NCI-H345 (cell line): ENCODE measurements around the gene COL27A1.
A peak's percentile ranks its signal among the peaks of the same experiment; 100 is the strongest.

Experiments
- DNase-seq: peaks from one replicate; lab custom pipeline; 2025; lab: John Stamatoyannopoulos, UW

Gene COL27A1

DNA sequence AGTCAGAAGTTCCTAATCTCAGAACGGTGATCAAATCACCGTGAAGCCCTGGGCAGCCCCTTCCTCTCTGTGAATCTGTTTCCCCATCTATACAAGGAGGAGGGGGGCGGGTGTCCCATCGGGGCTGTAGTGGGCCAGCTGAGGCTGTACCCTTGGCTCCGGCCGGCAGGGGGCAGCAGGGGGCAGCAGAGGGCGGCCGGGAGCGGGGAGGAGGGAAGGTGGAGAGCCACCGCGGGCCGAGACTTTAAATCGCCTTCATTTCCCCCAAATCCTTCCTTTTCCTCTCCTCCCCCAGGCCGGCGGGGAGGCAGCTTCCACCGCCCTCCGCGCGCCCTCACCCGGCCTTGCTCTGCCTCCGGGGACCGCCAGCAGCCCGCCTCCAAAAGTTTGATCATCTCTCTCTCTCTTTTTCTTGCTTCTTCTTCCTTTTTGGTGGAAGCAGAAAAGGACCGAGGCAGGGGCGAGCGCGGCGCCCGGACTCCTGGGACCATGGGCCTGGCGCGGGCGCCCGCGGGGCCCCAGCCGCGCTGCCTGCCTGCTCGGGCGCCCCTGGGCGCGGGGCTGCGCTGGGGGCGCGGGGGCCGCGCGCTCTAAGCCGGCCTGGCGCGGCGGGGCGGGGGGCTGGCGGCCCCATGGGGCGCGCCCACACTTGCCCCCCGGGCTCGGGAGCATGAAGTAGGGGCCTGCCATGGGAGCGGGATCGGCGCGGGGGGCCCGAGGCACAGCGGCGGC is at the start of gene COL27A1:
Gene COL27A1 (plus strand): TSS at position 275 of the 732 bp plus-strand sequence. CDS start 414 bp downstream, at position 689.
- peak; percentile 72 for DNase-seq

DNA sequence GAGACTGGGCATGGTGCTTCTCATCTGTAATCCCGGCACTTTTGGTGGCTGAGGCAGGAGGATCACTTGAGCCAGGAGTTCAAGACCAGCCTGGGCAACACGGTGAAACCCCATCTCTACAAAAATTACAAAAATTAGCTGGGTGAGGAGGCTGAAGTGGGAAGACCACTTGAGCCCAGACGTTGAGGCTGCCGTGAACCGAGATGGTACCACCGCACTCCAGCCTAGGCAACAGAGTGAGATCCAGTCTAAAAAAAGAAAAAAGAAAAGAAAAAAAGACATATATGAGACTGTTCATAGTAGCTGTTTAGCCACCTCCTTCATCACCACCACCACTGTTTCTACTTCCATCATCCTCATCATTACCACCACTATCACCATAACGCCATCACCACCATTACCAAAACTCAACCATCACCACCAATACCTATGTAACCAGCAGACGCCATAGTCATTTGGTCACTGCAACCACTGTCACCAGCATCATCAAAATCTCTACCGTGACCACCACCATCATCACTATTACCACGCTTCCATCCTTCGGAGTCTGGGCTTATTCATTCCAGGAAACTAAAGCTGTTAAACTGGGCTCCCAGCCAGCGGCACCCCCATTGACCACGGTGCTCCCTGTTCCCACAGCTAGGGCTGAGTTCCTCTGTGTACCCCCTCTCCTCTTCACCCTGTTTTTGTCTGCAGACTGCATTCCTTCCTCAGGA is 47.9 kb upstream of the COL27A1 start:
- no peak for DNase-seq

DNA sequence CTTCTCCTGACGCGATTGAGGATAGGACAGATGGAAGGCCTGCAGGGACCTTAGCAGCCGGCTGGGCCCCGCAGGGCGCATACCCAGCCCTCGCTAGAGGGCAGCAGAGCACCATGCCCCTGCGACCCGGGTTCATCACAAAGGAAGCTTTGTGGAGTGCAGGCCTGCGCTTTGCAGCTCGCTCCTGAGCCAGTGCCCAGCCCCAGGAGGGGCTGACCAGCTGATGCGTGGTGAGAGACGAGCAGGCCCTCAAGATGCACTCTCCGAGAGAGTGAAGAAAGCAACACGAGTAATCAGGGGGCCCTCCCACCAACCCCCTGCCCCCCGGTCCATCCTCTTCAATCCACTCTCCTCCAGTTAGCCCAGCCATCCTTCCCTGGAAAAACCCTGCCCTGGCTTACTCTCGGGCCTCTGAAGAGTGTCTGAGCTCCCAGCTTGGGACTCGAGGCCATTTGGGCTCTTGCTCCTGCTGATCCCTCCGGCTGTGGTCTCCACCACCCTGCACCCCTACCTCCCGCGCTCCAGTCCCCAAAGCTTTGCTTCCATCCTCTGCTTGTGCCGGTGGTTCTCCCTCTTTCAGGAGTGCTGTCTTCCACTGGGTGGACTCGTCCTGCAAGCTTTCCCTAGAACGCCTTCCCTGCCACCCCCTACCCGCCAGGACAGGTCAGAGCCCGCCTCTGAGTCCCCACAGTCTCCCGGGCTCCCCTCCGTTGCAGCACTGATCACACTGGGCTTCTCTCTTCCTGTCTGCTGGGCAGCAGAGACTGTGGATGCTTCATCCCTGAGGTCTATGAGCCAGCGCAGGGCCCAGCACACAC is 47.1 kb upstream of the COL27A1 start:
- DNase-seq = peak; percentile 64

DNA sequence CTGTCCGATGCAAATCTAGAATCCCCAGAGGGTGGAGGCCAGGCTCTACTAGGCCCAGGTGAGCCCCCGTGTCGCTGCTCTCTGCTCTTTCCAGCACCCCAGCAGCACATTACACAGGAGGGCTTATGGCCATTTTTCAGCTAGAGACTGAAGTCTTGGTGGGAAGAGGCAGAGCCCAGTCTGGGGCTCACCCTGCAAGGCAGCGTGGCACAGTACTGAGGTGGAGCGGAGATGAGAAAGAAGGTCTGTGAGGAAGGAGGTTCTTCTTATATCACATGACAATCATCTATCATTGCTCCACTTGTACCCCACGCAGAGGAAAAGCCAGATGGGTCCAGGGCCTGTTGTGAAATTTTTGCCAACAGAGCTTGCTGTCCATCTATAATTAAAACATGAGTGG is 46.2 kb upstream of the COL27A1 start:
- DNase-seq = no peak

DNA sequence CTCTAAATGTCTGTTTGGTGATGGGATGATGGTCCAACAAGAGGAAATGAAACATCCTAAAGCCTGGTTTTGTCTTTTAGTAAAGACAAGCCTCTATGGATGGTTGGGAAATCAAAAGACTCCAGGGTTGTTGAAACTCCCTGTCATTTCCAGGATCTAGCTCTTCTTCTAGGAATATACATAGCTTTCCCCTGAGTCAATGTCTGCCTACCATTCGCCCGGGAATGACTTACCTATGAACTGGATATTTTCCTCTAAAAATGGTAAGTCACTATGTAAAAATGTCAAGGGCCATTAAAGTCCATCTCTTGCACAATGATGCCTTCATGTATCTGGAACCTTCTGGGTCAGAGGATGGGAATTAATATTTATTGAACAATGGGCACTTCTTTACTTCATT is 45.2 kb upstream of the COL27A1 start:
- no peak for DNase-seq

DNA sequence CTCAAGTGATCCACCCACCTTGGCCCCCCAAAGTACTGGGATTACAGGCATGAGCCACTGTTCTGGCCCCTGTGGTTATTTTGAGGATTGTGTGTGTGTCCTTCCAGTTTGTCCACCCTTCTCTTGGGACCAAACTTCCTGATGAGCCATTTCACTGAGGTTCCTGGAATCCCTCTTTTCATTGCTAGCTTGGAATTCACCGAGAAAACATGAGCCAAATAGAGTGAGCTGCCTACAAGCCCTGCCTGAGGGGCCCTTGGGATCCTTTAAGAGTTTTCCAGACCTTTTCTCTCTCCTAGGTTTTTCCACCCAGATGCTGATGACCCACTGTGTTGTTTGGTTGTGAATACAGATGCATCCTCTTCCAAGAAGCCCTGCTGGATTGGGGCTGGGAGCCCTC is 43.0 kb upstream of the COL27A1 start:
- DNase-seq = no peak

DNA sequence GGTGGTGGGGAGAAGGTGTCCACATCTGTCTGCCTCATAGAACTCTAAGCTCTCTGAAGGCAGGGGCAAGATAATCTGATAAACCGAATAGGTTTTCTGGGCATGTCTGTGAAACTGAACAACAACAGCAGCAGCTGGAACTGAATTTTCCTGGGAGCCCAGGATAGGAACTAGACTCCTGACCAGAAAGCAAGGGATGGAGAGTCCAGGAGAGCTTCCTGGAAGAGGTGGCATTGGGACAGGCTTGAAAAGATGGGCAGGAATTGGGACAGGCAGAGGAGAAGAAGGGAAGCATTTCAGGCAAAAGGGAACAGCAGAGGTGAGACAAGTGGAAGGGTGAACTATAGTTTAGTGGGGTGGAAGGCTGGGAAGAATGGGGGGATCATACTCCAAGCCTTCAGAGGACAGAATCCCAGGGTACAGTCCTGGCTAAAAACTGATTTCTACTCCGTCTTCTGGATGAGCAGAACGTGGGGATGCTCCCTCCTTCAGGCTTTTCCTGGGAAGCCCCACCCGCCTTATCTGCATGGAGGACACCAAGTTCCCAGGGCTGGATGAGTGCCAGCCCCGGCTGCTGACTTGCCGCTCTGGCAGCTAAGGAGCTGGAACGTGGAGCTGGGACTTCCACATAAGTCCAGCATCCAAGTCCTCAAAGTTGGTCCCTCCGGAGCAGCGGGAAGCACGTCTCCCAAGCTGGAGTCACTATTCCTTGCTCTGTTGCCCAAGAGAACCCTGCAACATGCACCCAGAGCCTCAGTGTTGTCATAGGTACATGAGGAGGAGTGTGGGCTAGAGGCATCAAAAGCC is 42.4 kb upstream of the COL27A1 start:
- peak; percentile 7 for DNase-seq

DNA sequence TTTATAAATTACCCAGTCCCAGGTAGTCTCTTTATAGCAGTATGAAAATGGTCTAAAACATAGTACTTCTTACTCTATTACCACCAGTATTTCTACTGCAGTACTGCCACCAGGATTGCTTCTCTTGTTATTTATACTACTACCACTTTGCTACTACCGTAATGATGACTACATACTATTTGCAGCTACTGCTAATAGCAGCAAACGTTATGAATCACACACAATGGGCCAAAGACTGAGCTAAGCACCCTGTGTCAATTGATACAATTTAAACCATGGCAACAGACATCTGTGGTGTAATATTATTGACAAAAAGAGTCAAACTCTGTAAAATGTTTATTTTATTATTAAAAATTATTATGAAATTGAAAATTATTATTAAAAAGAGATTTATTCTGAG is 41.0 kb upstream of the COL27A1 start:
- no peak for DNase-seq

DNA sequence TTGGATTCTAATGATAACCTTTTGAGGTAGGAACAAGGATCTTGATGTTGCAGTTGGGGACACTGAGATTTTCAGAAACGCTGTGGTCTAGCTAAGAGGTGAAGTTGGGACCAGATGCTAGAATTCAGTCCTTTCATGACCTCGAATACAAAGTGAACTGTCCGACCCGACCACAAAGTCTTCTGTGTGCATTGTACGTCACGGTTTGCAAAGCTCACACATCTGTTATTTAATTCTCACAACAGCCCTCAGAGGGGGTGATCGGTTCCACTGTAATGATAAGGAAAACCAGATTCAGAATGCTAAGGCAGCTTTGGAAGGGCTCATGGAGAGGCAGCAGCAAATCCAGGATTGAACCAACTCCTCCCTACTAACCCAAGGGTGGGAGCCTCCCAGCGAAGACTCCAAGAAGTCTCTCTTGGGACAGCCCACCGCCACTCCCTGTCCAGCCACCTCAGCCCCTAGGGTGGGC is 39.6 kb upstream of the COL27A1 start:
- DNase-seq = no peak

DNA sequence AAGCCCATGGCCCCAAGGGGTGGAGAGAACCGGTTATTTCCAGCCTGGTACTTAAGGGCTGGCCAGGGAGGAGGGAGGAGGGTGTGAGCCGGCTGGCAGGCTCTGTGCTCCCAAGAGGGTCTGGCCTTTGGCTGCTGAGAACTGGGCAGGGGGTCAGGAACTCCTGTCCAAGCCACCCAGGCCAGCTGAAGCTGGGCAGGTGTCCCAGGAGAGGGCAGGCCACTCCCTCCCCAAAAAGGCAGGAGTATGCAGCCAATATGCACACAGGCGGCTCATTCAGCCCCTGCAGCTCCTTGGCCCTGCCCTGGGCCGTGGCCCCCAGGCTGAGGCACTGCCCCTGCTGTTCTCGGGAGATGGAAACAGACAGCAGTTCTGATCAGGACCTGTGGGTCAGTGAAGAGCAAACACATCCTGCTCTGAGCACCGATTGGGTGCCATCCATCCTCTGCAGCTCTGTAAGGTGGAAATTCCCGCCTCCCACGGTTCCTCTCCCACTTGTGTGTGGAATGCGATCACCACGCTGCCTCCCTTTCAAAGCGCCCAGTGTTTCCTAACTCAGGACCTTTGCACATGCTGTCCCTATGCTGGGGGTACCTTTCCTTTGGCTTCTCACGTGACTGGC is 39.1 kb upstream of the COL27A1 start:
- DNase-seq = no peak

DNA sequence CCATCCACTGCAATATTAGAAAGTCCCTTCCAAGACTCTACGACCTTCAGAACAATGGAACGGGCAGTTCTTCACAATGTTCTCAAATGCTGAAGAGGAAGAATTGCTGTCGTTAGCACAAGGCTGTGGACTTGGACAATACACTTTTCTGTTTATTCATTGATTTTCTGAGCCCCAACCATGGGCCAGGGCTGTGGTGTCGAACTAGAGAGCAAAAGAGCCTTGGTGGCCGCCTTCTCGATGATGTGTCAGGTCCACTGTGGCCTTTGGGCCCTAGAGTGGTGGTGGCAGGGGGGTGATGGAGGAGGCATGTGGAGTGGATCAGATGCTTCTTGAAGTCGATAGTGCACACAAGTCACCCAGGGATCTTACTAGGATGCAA is 37.7 kb upstream of the COL27A1 start:
- no peak for DNase-seq

DNA sequence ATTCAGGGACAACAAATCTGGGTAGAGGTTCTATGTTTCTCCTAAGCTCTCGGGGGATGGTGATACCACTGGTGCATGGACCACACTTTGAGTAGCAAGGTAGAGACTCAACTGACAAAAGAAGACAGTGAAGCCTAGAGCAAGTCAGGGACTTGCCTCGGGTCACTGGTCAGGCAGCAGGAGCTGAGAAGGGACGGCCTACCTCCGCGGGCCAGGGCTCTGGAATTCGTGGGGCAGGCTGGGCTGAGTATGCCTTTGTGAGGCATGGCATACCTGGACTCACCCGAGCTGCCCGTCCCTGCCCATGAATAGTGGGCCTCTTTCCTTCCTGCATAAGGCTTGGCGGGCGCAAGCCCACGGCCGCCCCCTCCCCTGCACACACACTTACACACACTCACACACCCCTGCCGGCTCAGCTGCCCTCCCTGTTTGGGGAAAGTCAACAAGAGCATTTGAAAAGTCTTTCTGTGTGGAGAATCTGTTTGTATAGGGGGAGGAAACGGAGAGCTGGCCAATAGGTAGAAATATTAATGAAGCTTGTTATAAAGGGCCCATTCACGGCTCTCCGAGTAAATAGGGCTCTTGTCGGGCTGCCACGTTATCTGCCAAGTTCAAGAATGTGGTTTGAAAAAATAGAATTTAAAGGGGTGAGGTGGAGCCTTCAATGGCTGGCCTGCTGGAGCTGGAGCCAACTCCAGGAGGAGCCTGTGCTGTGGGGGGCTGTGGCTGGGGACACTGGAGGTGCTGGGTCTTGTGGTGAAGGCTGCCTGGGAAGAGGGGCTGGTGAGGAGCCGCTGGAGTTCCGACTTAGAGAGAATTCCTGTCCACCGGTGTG is 37.1 kb upstream of the COL27A1 start:
- DNase-seq = peak; percentile 38

DNA sequence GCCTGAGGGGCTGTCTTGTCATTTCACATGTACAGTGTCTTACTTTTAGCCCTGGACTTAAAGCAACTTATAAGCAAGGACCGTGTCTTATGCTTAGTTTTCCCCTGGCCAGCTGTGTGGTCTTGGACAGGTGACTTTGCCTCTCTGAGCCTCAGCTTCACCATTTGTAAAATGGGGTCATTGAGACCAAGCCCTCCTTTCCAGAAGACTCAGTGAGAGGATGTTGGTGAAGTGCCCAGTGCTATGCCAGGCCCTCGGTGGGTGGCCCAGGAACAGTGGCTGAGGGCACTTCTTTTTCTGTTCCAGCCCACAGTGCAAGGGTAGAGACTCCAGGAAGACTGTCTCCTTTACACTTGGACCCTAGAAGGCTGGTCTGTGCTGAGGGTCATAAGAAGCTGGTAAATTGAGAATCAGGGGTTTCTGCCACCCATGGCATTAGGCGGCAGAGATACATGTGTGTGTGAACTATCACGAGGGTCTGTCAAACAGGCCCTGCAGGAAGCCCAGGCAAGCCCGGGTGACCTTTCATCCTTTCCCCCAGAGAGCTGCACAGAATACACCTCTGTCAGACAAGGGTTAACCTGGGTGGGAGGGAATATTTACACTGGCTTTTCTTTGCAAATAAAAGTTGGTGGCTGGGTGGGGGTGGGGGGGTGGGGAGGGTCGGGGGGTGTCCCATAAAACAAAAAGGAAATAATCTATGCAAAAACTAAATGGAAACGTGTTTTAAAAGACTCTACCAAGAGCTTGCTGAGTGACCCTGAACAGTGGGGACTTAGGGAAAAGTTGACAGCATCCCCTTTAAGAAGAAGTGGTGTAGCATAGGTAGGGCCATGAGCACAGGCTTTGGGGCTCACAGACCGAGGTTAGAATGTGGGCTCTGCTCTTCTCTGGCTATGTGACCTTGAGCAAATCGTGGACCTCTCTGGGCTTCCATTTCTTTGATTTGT is 35.8 kb upstream of the COL27A1 start:
- DNase-seq = no peak

DNA sequence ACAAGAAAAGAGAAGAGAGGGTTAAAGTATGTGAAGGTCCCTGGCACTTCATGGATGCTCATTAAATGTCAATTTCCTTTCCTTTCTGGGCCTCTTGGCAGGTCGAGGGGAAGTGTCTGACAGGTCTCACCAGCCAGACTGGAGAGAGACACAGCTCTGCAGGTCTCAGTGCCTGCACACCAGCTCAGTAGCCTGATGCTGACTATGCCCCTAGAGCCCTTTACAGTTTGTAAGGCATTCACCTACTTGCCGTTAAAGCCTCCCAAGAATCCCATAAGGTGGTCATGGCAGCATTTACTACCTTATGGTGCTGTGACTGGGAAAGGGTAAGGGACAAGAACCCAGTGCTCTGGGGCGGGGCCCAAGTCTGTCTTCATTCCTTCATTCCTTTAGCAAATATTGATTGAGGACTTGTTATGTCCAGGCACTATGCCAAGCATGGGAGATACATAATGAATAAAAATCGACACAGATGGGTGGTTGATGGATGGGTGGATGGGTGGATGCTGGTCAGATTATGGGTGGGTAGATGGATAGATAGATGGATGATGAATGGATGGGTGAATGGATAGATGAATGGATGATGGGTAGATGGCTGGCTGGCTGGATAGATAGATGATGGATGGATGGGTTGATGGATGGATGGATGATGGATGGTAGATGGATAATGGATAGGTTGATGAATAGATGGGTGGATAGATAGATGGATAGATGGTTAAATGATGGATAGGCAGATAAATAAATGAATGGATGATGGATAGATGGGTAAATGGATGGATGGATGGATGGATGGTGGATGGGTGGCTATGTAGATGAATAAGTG is 34.9 kb upstream of the COL27A1 start:
- no peak for DNase-seq

DNA sequence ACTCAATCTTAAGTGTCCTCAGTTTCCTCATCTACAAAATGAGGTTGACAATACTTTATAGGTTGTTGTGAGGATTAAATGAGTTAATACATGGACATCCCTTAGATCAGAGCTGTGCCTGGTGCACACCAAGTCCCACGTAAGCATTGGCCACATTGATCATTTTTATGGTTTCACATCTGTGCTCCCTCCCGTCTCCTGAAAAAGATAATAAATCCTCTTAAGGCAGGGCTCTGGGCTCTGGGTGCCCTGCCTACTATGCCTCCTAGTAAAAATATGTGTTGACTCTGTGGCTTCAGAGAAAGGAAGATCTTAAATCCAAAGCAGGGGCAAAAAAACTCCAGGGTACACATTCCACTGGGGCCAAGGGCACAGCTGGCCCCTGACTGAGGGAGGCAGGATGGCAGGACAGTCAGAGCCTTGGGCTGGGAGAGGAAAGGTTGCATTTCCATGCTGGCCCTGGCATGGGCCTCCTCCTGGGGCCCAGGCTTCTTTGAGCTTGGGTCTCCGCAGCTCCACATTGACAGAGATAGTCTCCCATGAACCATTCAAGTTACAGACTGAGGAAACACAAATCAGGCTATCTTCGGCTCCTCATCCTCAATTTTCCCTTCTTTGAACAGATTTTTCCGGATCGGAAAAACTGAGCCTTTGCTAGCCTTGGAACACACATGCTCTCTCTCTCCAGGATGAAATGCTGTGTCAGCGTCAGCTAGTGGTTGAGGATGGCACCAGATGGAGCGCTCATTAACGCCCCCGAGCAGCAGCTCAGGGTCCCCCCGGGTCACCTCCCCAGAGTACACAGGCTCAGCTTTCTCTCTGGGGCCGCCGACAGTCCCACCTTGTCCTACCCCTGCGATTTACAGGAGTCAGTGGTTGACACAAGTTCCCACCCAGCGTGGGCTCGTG is 33.9 kb upstream of the COL27A1 start:
- no peak for DNase-seq

DNA sequence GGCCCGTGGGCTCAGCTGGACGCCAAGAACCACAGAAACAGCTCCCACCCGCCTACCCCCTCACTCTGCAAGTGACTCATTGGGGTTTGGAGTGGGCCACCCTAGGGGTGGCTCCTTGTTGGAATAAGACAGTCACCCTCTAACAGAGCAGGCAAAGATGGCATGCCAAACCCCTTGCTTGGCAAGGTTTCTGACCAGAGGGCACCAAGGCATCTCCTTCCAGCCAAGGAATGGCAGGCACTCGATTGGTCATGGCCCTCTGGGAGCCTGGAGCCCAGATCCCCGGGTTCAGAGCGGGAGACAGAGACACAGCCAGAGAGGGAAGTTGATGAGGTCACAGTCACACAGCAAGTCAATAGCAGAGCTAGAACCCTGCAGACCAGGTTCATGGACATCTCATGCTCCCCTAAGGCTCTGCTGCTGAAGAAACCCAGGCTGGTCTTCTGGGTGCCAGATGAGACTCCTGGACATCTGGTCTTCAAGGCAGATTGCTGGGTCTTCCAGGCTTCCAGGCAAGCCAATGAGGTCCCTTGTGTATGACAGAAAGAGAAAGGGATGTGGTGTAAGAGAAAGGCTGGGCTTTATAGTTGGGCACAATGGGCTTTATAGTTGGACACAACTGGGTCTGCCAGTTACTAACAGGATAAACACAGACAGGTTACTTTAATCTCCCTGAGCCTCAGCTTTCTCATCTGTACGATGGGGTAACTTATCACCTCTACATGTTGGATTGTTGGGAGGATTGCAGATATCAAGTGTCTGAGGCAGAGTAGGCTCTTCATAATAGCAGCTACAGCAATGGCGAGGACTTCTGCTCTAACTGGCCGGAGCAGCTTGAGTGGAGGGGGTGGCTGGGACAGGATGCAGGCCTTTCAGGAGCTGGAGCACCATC is 33.0 kb upstream of the COL27A1 start:
- DNase-seq = no peak
